NCI-H2029 (cell line): ENCODE measurements around the gene FADS6.
"Not testable (repeated sequence)": the region's sequence is repeated elsewhere in the genome, so short reads cannot be mapped to it uniquely, and the experiment has no call there.

Source experiments
- DNase-seq: peaks from one replicate; lab custom pipeline; 2025; lab: John Stamatoyannopoulos, UW

The FADS6 gene

DNA sequence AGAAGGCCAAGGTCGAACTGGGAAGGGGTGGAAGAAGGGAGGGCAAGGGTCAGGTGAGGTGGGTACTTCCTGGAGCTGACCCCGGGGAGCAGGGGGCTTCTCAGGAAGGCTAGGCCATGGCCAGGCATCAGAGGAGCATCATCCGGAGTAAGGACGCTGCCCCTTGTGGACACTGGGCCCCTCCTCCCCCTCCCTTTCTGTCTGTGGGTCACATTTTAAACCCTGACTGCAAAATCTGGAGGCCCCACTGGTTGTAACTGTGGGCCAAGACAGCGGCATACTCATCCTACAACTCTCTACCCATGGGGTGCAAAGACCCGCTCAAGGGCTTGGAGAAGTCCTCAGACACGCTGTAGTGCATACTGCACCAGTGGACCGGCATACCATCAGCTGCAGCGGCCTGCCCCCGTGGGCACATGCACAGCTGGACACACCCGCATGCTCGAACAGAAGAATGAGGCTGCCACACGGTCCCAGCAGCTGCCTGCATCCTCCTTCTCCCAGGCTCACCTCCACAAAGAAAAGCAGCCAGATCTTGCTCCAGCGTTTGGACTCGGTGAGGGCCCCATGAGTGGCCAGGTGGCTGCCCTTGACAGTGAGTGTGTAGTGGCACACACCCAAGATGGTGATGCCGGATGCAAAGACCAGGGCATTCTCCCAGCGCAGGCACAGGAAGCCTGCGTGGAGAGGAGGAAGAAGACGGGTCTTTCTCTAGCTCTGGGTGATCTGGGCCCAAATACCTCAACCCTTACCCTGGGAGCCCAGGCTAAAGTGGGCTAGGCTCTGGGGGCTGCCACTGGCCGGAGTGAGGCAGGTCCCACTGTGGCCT, 1.2 kb downstream of the FADS6 start:
- DNase-seq = peak; percentile 55

DNA sequence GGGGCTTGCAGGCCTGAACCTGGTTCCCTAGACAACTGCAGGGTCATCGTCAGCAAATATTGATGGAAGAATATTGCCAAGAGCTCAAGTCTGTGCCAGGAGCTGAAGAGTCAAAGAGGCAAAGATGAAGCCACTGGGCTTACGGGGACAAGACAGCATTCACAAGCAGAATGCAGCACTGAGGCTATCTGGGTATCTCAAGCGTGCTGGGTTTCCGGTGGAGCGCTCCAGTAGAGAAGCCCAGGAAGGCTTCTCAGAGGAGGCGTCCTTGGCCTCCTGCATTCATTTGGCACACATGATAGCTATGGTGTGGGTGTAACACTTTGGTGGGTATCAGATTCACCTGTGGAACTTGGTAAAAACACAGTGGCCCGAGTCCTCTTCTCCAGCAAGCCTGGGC, 2.9 kb downstream of the FADS6 start:
- no peak for DNase-seq

DNA sequence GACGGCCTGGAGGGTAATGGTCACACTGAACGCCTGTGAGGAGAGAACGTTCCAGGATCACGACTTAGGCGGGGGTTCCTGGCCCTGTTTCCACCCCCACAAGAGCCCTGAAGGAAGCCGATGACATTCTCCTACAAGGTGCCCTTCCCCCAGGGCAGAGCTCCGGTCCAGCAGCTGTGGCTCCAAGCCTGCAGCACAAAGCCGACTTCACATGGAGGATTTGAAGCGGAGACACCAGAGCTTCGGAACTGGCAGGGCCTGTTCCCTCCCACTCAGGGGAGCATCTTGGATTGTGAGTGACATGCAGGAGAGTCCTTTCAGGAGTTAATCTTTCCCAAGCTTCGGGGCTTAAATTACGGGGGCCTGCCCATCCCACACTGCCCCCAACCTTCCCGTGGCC, 5.0 kb downstream of the FADS6 start:
- DNase-seq = no peak

DNA sequence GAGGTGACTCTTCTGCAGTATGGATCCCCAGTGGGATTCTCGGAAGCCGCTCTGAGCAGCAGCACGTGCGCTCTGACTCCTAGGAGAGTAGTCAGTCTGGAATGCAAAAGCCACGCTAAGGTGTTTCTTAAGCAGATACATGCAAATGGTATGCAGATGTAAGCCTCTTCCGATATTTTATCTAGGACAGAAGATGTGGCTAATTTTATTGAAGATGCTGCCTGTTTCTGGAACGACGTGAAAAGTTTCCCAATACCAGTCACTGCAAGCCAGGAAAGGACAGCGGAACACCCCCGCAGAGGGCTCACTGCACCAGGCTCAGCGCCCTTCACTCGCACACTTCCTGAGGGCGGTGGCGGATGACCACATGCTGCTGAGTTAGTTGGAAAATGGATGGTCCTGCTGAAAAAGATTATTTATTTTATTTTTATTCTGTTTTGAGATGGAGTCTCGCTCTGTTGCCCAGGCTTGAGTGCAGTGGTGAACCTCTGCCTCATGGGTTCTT, 10.1 kb downstream of the FADS6 start:
- no peak for DNase-seq

DNA sequence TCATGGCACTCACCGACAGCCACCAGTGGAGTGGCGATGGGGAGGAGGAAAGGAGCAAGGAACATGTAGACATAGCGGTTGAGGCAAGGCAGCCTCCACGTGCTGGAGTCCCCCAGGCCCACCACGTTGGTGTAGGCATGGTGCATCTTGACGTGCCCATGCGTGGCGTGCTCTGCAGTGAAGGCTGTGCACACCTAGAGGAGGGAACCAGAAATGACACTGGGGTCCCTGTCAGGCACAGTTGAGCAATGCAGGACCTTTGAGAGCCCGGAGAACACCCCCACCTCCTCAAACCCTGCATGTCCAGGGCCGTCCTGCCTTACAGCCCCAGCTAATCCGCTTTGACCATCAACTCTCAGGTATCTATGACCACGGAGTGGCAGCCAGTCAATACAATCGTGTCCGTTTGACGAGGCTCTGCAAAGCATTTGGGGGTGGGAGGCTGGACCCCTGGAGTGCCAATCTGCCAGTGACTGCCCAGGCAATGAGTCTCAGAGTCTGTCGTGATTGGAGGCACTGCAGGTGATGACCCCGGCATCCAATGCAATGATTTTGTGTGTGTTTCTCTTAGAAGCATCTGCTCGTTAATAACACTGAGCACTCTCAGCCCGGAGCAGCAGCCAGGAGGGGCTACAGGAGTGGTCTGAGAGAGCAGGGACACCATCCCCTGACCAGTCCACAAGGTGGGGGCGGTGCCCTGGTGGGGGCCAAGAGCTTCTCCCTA, 10.8 kb downstream of the FADS6 start:
- no peak for DNase-seq

DNA sequence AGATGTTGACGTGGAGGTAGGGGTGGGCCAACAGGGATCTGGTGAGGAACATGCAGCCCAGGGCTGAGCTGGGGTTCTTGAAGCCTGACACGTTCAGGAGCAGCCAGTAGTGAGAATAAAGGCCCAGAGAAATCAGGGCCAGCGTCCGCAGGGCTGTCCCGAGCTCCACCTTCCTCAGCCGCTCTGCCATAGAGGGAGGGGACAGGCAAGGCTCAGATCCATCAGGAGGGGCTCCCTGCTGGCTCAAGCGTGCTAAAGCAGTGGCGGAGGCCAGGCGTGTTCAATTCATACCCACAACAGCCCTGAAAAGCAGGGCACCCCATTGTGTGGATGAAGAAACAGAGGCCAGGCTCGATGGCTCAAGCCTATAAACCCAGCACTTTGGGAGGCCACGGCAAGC, 12.4 kb downstream of the FADS6 start:
- DNase-seq = no peak

DNA sequence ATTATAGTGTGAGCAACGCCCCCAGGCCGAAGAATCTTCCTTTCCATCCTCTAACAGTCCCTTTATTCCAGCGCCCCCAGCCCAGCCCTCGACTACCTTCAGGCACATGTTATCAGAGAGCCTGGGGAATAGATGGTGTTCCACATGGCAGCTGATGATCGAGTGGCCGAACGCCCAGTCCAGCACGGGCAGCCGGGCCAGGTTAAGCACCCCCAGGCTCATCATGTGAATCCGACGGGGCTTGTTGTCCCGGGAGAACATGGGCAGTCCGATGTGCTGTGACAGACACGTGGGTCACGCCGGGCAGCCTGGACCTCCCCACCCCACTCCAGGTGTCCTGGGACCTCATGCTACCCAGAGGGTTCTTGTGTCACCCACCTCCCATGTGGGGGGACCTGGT, 14.1 kb downstream of the FADS6 start:
- DNase-seq = no peak

DNA sequence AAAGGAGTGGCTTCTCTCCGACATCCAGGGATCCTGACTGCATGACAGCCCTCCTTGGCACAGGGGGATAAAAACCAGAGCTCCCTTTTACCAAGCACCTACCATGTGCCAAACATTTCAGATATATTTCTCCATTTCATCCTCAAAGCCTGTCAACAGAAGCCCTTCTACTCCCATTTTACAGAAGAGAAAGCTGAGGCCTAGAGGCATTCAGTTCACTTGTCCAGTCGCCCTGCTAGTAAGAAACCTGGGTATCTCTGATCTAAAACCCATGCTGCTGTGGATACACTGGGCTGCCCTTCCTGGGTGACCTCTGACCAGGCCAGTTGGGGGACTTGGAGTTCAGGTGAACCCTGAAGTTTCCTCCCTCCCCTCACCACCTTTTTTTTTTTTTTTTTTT, 14.8 kb downstream of the FADS6 start:
- DNase-seq = no peak

DNA sequence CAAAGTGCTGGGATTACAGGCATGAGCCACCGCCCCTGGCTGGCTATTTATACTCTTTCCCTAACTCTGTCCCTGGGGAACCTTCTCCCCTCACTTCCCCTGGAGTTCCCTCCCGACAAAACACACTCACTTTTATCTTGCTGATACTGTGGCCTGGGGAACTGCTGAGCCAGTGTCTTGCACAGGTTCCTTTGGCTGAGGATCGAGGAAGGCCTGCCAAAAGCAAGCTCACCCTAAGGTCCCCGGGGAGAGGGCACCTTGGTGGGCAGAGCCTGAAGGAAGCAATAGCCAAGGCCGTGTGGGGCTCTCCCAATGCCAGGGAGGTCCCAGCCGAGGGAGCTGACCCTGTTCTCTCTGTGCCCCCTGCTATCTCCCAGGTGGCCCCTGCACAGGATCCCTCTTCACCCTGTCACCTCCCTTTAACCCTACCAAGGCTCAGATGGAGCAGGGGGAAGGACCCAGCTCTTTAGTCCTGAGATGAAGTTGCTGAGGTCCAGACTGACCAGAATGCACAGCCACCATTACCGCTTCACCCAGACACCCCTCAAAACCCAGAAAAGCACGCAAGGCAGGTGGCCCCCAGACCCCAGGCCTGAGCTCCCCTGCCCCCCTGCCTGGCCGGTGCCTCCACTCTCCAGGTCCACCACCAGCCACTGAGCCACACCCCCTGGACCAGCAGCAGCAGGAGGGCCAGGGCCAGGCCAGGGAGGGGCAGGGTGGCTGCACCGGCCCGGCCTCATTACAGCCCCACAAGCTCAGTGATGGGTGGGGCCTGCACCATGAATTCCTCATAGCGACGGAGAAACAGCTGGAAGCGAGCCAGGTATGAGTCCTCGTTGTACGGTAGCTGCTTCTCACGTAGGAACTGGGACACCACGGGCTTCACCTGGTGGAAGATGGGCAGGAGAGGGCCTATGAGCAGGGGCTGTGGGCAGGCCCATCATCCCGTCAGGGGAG, 15.6 kb downstream of the FADS6 start:
- DNase-seq = no peak

DNA sequence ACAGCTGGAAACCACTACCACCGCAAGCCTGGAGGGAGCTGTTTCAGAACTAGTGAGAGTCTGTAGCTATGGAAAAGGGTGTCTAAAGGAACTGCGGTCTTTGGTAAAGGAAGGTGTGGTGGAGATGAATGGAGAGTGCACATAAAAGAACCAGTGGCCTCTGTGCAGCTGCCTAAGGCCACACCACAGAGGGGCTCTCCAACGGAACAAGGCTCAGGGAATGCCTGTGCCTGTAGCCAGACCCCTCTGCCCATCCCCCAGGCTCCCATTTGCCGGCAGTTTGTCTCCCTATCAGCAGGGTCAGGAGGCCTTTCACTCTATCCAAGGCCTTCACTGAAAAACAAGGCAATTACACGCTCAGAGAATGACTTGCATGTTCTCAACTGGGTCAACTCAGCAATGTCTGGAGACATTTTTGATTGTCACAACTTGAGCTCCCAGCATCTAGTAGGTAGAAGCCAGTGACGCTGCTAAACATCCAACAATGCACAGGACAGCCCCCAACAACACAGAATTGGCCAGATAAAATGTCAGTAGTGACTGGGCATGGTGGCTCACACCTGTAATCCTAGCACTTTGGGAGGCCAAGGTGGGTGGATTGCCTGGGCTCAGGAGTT, 17.3 kb downstream of the FADS6 start:
- DNase-seq = no peak

DNA sequence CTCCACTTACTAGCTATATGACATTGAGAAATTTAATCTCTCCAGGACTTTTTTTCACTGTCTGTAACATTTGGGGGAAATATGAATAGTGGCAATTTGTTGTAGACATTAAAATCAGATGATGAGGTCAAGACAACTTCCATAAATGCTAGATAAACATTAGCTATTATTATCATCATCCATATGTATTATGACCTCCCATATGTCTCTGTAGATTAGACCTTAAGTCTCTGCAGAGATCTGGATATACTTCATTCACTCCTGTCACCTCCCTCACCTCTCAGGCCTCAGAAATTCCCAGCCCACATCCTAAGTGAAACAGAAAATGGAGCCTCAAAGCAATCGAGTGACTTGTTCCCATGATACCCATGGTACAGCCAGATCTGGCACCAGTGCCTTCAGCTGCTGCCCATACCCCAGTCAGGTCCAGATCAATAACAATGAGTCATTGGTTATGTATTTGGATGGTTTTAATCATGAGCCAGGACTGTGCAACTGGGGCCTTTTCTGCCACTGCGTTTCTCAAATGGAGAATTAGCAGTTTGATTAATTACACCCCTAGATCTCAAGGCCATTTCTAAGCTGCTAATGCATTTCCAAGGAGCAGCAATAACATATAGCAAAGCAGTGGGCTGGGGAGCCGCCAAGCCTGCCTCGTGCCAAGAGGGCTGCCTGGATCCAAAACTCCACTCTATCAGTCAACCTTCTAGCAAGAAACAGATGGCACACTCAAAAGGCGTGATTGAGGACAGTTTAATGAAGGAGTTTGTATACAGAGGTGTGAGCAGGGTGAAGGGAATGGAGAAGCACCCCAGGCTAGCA, 18.1 kb downstream of the FADS6 start:
- no peak for DNase-seq

DNA sequence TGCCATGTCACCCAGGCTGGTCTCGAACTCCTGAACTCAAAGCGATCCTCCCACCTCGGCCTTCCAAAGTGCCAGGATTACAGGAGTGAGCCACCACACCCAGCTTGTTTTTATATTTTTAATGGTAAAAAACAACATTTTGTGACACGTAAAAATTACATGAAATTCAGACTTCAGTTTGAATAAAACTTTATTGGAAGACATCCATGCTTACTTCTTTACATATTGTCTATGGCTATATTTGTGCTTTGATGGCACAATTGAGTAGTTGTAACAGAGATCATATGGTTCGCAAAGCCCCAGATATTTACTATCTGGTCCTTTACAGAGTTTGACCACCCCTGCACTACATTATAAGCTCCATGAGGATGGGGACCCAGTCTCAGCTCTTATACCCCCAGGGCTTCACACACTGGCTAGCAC, 18.8 kb downstream of the FADS6 start:
- no peak for DNase-seq

DNA sequence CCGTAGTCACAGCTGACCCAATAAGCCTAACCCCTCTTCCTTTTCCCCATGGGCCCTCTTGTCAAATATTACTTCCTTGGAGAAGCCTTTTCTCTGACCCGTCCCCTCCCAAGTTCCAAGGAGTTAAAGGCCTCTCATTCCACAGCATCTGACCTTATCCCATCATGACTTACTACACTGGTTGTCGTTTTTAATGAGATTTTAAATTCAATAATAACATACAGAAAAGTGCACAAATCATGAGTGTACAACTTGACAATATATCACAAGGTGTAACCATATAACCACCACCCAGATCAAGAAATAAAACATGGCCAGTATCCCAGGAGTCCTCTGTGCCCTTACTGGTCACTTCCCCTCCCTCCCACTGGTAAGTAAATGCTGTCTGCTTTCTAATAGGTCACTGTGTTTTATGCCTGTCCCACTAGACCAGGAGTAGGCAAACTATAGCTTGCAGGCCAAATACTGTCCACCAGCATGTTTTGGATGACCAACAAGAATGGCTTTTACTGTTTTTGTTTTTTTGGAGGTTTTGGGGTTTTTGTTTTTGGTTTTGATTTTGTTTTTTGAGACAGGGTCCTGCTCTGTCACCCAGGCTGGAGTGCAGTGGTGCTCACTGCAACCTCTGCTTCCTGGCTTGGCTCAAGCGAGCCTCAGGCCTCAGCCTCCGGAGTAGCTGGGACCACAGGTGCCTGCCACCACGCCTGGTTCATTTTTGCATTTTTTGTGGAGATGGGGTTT, 19.4 kb downstream of the FADS6 start:
- DNase-seq = no peak

DNA sequence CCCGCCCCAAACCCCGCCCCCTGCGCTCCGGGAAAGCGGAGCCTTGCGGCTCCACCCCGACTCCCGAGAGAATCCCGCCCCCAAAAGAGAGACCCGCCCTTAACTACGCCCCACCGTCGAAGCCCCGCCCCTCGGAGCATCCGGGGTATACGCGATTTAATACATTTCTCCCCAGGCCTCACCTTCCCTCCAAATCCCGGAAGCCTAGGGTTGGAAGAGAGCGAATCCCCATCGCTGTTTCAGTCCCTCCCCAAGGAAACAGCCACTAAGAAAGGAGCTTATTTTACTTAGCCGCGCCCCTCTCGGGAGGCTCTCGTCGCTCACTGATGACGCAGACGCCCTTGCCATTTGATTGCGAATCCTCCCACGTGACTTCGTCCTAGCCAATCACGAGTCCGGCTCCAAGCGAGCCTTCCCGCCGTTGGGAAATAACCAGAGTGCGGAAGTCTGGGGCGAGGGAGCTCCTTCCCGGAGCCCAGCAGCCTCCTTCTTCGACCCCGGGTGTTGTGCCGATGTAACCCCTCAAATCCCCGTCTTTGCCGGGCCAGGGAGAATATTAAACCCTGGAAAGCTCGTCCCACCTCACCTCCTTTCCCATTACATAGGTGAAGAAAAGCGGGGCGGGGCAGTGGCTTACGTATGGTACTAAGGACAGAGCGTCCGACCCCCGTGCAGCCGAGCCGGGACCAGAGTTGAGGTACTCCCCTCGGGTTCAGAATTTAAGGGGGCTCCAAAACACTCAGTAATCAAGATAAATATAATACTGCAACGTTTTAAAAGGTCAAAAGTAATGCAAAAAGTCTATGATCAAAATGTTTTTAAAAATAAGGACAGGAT, 20.2 kb downstream of the FADS6 start:
- DNase-seq = peak; percentile 98

DNA sequence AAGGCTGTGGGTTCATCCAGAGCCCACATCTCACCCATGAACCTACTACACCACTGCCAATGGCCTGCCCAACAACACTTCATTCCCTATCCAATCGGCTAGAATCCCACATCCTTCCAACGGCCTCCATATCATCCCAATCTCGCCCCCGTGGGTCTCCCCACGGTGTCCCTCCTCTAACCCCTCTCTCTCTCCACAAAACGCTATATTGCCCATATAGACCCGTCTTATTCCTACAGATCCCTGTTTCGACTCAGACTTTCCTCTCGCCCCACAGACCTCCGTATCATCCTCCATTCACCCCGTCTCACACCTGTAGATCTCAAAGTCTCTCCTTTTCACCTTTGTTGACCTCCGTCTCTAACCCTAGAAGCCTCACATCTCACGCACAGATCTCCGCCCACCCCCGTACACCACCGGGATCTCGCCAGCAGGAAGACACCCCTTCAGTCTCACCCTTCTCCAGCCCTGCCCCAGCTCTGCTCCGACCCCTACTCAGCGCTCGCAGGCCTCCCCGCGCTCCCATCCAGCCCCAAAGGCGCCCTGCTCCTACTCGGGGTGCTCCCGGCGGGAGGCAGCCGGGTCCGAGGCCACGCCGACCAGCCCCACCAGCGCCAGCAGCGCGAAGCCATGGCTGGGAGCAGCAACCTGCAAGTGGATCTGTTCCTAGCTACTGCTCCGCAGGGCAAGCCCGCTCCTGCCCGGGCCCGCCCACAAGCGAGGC, 21.0 kb downstream of the FADS6 start, which contains the start of gene FDXR:
TSS of gene FDXR (minus strand) at position 682 of the 724 bp plus-strand sequence. CDS start at position 632, 50 bp downstream.
- DNase-seq = no peak

DNA sequence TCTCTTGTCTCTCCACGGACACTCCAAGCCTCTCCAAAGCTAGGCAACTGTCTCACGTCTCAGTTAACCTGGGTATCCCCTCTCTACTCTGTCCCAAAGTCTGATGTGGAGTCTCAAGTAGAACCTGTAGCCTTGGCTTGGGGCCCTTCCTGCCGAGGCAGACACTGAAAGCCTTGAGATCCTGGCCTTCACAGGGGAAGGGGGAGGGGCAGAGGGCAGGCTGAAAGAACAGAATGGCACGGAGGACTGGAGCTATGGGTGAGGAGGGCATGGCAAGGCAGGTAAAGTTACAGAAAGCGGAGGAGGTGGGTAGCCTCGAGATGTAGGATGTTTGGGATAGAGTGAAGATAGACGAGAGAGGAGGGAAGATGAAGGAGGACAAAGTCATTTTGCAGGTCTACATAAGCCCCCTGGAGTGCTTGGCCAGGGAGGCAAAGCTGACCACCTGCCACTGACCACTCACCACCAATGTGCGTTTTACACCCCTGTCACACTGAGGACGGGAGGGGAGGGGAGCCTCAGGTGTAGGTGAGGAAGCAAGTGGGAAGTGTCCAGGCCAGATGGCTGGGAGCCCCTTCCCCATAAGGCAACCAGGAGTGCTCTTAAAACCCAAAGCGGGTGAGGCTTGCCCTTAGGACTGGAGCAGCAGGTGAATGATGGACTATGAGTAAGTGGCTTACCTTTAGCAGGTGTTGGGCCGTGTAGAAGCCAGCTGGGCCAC, 21.9 kb downstream of the FADS6 start:
- DNase-seq = no peak

DNA sequence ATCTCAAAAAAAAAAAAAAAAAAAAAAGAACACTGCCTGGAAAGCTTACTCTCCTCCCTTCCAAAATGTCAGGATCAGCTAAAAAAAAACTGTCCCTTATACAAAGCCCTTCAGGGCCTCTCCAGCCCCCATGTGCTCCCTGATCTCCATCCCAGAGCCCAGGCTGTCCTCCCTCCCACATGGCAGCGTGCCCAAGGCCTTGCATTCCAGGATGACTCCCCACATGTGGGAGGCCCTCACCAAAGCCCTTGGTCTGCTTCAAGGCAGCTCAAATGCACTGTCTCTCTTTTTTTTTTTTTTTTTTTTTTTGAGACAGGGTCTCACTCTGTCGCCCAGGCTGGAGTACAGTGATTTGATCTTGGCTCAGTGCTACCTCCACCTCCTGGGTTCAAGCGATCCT, 22.9 kb downstream of the FADS6 start:
- no peak for DNase-seq

DNA sequence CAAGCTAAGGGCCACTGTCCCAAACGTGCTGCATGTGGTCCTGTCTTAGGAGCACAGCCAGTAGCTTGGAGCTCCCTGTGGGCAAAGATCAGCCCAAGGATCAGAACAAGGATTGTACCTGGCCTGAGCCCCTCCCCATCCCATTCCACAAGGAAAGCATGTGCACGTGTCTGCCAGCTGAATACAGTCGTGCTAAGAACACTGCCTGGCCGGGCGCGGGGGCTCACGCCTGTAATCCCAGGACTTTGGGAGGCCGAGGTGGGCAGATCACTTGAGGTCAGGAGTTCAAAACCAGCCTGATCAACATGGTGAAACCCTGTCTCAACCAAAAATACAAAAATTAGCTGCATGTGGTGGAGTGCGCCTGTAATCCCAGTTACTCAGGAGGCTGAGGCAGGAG, 23.4 kb downstream of the FADS6 start:
- not testable (repeated sequence) for DNase-seq
